Measurements from ENCODE around the gene FIGNL2.

The FIGNL2 gene

DNA sequence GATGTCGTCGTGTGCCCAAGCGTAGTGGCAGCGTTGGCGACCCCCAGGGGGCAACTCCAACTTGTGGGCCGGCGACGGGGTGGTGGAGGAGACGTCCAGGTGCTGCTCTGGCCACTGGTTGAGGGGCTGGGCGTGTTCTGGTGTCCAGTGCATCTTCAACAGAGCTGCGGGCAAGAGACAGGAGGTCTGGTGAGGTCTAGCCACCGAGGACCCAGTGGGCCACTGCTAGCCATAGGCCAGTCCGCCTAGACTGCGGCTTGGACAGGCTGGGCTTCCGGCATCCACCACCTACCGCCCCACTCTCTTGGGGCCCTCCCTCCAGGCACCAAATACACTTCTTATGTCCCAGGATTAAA, 26.3 kb downstream of the FIGNL2 start:
- TF ChIP-seq, protein P1, sequence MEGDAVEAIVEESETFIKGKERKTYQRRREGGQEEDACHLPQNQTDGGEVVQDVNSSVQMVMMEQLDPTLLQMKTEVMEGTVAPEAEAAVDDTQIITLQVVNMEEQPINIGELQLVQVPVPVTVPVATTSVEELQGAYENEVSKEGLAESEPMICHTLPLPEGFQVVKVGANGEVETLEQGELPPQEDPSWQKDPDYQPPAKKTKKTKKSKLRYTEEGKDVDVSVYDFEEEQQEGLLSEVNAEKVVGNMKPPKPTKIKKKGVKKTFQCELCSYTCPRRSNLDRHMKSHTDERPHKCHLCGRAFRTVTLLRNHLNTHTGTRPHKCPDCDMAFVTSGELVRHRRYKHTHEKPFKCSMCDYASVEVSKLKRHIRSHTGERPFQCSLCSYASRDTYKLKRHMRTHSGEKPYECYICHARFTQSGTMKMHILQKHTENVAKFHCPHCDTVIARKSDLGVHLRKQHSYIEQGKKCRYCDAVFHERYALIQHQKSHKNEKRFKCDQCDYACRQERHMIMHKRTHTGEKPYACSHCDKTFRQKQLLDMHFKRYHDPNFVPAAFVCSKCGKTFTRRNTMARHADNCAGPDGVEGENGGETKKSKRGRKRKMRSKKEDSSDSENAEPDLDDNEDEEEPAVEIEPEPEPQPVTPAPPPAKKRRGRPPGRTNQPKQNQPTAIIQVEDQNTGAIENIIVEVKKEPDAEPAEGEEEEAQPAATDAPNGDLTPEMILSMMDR (IDR thresholded peaks at IDR 0.05; ENCODE audit: low read depth, low read length): no peak
- DNase-seq (ENCODE audit: low read depth in 2 of 2): no peak
- peak overlapping the region in 1 of 2 donors; percentile 57 for H3K4me3 ChIP-seq (replicated peaks in 1 of 2; ENCODE audit: low read depth in 2 of 2, low read length in 2 of 2)

DNA sequence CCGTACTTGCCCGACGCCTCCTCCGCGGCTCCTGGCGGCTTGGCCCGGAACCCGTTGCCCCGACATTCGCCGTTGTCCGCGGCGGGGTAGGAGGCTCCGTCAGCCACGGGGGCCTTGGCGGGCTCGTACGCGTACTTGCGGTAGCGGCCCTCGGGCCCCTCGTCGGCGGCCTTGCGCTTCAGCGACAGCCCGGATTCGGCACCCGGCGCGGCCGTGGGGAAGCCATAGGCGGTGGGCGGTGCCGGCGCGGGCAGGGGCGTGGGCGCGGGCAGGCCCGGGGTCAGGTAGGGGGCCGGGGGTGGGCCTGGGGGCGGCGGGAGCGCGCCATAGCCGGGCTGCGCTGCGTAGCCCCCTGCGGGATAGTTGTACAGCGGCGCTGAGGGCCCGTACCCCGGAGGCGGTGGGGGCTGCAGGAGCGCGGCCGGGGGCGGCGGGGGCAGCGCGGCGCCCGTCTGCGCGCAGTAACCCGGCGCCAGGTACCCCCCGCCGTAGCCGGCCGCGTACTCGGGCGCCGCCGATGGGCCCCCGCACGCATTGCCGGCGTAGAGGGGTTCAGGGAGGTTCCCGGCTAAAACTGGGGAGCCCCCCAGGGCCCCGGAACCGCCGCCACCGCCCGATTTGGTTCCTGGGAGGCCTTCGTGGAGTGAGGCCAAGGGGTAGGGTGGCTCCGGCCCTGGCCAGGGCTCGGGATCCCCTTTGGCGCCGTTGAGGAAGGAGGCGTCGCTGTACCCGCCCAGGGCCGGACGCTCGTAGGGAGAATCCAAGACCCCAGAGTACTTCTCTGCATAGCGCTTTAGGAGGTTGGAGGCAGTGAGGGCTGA, 26.9 kb downstream of the FIGNL2 start:
- TF ChIP-seq, protein P1 (IDR thresholded peaks at IDR 0.05; ENCODE audit: low read depth, low read length): no peak
- peak overlapping the region; percentile 36 to 57 for H3K4me3 ChIP-seq (replicated peaks in 1 of 2; ENCODE audit: low read depth in 2 of 2, low read length in 2 of 2)
- DNase-seq (ENCODE audit: low read depth in 2 of 2): no peak

DNA sequence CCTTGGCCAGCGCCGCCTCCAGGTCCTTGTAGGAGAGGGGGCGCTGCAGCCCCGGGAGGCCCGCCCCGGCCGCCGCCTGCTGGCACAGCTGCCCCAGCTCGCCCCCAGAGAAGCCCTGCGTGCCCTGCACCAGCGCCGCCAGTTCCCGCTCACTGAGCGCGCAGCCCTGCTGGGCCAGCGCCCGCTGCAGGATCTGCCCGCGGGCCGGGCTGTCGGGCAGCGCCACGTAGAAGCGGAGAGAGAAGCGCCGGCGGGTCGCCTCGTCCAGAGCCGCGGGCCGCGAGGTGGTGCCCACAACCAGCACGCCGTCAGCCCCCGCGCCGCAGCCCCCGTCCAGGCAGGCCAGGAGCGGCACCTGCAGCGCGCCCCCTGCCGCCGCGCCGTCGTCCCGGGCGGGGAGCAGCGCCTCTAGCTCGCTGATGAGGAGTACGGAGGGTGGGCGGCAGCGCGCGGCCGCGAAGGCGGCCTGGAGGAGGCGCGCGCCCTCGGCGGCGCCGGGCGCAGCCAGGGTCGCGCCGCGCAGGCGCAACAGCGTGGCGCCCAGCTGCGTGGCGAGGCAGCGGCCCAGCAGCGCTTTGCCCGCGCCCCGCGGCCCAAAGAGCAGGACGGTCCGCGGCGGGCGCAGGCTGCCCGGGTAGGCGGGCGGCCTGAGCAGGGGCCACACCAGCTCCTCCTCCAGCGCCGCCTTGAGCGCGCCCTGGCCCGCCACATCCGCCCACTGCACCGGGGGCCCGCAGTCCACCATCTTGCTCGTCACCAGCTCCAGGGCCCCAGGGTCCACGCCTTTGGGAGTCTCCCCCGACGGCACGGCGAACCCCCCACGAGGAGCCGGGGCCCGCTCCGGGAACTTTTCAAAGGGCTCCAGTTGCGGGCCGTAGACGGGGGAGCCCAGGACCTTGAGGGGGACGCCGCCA, 27.7 kb downstream of the FIGNL2 start:
- TF ChIP-seq, protein P1 (IDR thresholded peaks at IDR 0.05; ENCODE audit: low read depth, low read length): no peak
- DNase-seq (ENCODE audit: low read depth in 2 of 2): peak; percentile 37 to 45
- peak overlapping the region; percentile 36 to 57 for H3K4me3 ChIP-seq (replicated peaks in 1 of 2; ENCODE audit: low read depth in 2 of 2, low read length in 2 of 2)

DNA sequence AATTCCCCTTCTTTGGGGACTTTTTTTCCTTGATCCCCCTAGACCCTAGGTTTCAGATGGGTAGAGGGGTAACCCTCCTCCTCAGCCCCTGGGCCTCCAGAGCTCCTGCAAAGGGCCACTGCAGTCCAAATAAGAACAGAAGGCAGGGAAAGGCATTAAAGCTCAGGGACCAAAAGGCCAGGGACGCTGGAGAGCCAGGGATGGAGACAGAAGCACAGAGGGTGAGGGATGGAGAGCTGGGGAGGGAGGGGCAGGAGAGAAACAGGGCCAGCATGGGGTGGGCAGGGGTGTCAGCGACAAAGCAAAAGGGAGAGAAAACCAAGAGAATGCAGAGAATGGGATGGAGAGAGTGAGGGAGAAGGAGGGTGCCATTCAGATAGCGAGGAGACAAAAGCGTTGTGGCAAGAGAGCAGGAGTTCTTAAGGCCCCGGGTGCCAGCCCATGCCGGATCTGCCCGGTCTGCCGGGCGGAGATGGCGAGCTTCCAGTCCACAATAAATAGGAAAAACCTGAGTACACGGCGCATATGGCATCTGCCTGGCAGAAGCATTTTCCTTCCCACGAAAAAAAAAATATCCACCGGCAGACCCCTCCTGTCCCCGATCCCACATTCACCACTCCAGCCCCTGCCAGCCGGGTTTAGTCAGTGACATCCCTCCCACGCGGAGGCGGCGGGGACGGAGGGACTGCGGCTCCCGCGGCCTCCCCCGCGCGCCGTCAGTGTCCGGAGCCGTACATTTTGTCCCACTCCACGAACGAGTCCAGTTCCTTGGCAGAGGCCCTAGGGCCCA, 28.6 kb downstream of the FIGNL2 start:
- TF ChIP-seq, protein P1 (IDR thresholded peaks at IDR 0.05; ENCODE audit: low read depth, low read length): no peak
- H3K4me3 ChIP-seq (replicated peaks in 1 of 2; ENCODE audit: low read depth in 2 of 2, low read length in 2 of 2): peak overlapping the region; percentile 23 to 38
- DNase-seq (ENCODE audit: low read depth in 2 of 2): peak in 1 of 2 donors; percentile 22

DNA sequence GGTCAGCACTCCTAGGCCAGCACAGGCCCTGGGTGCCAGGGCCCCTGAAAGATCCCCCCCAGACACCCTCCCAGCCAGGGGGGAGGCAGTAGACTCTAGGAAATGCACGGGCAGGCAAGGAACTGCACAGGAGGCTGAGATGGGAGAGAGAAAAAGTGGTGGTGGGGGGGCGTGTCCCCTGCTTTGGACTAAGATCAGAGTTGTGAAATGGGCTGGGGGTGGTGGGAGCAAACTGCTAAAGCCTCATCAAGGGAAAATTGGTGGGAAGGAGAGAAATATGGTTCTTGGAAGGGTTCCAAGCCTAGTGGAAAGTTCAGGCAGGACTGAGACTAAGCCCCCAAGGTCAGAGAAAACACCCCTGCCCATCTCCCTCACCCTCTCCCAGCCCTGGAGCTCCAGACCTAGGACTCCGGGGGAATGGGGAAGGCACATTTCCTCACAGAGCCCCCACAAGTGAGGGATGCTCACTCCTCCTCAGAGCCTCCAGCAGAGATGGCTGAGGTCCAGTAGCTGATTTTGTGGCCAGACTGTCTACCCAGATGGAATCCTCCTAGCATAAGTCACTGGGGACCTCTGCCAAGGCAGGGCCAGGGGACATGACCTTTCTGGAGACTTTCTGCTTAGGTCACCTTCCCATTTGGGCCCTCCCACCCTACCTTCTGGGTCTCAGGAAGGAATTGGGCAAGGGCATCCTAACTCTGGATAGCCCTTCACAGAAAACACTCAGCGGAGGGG, 29.8 kb downstream of the FIGNL2 start:
- DNase-seq (ENCODE audit: low read depth in 2 of 2): peak; percentile 72 to 83
- H3K4me3 ChIP-seq (replicated peaks in 1 of 2; ENCODE audit: low read depth in 2 of 2, low read length in 2 of 2): no peak overlapping the region
- TF ChIP-seq, protein P1 (IDR thresholded peaks at IDR 0.05; ENCODE audit: low read depth, low read length): no peak

DNA sequence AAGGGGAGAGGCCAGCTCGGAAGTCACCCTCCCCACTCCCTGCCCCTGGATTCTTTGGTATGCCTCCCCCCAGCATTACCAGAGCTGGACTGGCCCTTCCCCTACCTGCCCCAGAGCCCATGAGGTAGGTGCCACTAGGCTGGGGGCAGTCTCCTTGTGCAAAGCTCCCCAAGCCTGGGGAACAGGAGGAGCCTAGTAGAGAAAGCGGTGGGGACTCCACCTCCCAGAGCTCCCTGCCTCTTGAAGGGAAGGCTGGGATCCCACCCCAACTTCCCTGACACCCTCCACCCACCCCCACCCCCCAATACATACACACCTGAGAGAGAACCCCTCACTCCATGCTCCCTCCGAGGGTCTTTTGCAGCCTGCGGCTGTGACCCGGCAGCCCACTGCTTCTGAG, 30.4 kb downstream of the FIGNL2 start:
- TF ChIP-seq, protein P1 (IDR thresholded peaks at IDR 0.05; ENCODE audit: low read depth, low read length): no peak
- no peak overlapping the region for H3K4me3 ChIP-seq (replicated peaks in 1 of 2; ENCODE audit: low read depth in 2 of 2, low read length in 2 of 2)
- no peak for DNase-seq (ENCODE audit: low read depth in 2 of 2)

All from cardiac fibroblast (primary cell).